ENCODE results near the gene TADA2B.

DNA sequence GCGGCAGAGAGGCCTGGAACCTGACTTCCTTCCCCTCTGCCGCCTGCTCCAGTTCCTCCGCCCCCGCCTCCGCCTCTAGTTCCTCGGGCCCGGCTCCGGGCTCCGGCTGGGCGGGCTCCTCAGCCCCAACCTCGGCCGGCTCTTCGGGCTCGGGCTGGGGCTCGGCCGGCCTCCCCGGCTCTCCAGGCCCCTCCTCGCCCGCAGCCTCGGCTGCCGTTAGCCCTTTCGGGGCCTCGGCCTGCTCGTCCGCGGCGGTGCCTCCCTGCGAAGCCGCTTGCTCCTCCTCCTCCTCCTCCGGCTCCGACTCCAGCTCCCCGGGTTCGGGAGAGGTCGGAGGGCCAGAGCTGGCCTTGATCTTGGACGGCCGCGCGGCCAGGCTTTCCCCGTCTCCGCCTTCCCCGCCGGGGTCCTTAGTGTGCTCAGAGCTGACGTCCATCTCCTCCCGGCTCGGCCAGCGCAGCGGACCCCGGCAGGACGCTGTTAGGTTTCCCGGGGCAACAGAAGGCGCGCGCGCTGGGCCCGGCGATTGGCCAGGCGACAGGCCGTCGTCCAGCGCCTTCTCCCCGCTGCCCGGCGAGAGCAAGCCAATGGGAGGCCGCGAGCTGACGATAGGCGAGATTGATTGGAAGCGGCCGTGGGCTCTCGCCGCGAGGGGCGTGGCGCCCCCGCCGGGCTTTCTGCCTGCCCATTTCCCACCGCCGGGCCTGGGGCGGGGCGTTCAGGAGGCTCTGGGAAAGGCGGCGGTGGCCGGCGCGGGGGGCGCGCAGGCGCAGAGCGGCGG, 479 bp upstream of the TADA2B start:
- no peak for TF ChIP-seq JUN (CRISPR knock-in tag; IDR thresholded peaks at IDR 0.05)
- TF ChIP-seq TEAD4 (CRISPR knock-in tag; IDR thresholded peaks at IDR 0.05): no peak
- 0 out of 2 replicates have a peak, but pooled peaks have one; percentile 7 for TF ChIP-seq CREM (CRISPR knock-in tag; IDR thresholded peaks at IDR 0.05)
- no peak for TF ChIP-seq CREB1 (CRISPR knock-in tag; IDR thresholded peaks at IDR 0.05)
- no peak for TF ChIP-seq NR1H2 (CRISPR knock-in tag; IDR thresholded peaks at IDR 0.05)
- TF ChIP-seq, protein P1, sequence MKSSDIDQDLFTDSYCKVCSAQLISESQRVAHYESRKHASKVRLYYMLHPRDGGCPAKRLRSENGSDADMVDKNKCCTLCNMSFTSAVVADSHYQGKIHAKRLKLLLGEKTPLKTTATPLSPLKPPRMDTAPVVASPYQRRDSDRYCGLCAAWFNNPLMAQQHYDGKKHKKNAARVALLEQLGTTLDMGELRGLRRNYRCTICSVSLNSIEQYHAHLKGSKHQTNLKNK (CRISPR knock-in tag; IDR thresholded peaks at IDR 0.05): no peak

All from WTC11 (cell line).